Keratinocyte (primary cell): ENCODE measurements around the gene FAM184B. TPM values are rescaled to one million over a fixed set of nuclear protein-coding genes. Genes with fewer than 3 reads are reported as not detected.

Experiments used
- DNase-seq: peaks from one replicate; pipeline ENCODE4 v3.0.0-alpha.2; 2011; ENCODE audit warnings: low read depth, missing footprints, low spot score
- FAIRE-seq: peaks from 2 replicates; lab custom pipeline; 2011; peaks lifted over from hg19 to GRCh38; lab: Jason Lieb, UNC
- H2AFZ ChIP-seq: 2 replicates; pipeline ENCODE4 v1.6.0; 2012; ENCODE audit warnings: low read length, control low read depth, inconsistent platforms; ENCODE audit not compliant: control insufficient read depth
- H3K27ac ChIP-seq: 2 replicates; pipeline ENCODE4 v1.5.1; 2011; ENCODE audit warnings: low read length; ENCODE audit not compliant: control insufficient read depth, insufficient read depth
- H3K27me3 ChIP-seq: 3 replicates; pipeline ENCODE4 v1.6.0; 2011; ENCODE audit warnings: low read length; ENCODE audit not compliant: control insufficient read depth, insufficient read depth; ENCODE audit errors: extremely low read depth
- H3K36me3 ChIP-seq, 2 experiments: 2 replicates in 1 of 2; 3 replicates in 1 of 2; pipeline ENCODE4 v1.5.1; 2011; ENCODE audit warnings: low read length in 2 of 2, mild to moderate bottlenecking in 1 of 2; ENCODE audit not compliant: control insufficient read depth in 2 of 2, insufficient read depth in 2 of 2; ENCODE audit errors: extremely low read depth in 1 of 2
- H3K4me1 ChIP-seq: 3 replicates; pipeline ENCODE4 v1.5.1; 2011; ENCODE audit warnings: low read length; ENCODE audit not compliant: control insufficient read depth, insufficient read depth; ENCODE audit errors: extremely low read depth
- H3K4me2 ChIP-seq: 3 replicates; pipeline ENCODE4 v1.6.0; 2011; ENCODE audit warnings: low read depth, low read length; ENCODE audit not compliant: control insufficient read depth, insufficient read depth; ENCODE audit errors: extremely low read depth
- H3K4me3 ChIP-seq, 3 experiments: fragments of 200-600 bp in 1 of 3; sonication (generic) in 1 of 3; 2 replicates in 2 of 3; 3 replicates in 1 of 3; pipeline ENCODE4 v1.5.1; 2011 to 2016; ENCODE audit warnings: low read length in 3 of 3, mild to moderate bottlenecking in 3 of 3, control low read depth in 2 of 3, inconsistent platforms in 1 of 3, low read depth in 1 of 3, mixed read lengths in 1 of 3, mixed run types in 1 of 3, moderate library complexity in 1 of 3; ENCODE audit not compliant: control insufficient read depth in 2 of 3, insufficient read depth in 2 of 3; ENCODE audit errors: extremely low read depth in 1 of 3
- H3K79me2 ChIP-seq: 2 replicates; pipeline ENCODE4 v1.6.0; 2012; ENCODE audit warnings: low read length; ENCODE audit not compliant: control insufficient read depth, insufficient read depth
- H3K9ac ChIP-seq: 3 replicates; pipeline ENCODE4 v1.6.0; 2011; ENCODE audit warnings: low read length; ENCODE audit not compliant: control insufficient read depth, insufficient read depth; ENCODE audit errors: extremely low read depth
- H3K9me1 ChIP-seq: 3 replicates; pipeline ENCODE4 v1.6.0; 2011; ENCODE audit warnings: low read length; ENCODE audit not compliant: control insufficient read depth, insufficient read depth; ENCODE audit errors: extremely low read depth
- H3K9me3 ChIP-seq: 2 replicates; pipeline ENCODE4 v1.5.1; 2012; ENCODE audit warnings: low read depth, low read length; ENCODE audit not compliant: control insufficient read depth
- H4K20me1 ChIP-seq: 3 replicates; pipeline ENCODE4 v1.6.0; 2011; ENCODE audit warnings: low read length; ENCODE audit not compliant: control insufficient read depth, insufficient read depth; ENCODE audit errors: extremely low read depth
- EZH2 ChIP-seq: IDR thresholded peaks from one replicate; pipeline ENCODE4 v1.6.1; 2012; ENCODE audit warnings: inconsistent platforms, mild to moderate bottlenecking, low read length, moderate library complexity
- dilution Hi-C: fragments of 300-500 bp; cut with MboI; formaldehyde crosslinking; loops from one replicate; pipeline ENCODE4 v1.7.0; 2020; ENCODE audit warnings: low sequenced_read_pairs; ENCODE audit not compliant: extremely low pct_ligation_motif_present
- polyA plus RNA-seq, 5 experiments: library from polyadenylated mRNA; depleted of rRNA in 3 of 5; stranded (reverse) in 3 of 5; stranded (forward) in 1 of 5; unstranded in 1 of 5; fragments of >200 nt; gene quantifications; 1 replicate in 1 of 5; 2 replicates in 3 of 5; 3 replicates in 1 of 5; pipeline versions ENCODE4 v1.2.1 to v1.2.3, GENCODE V29; 2011 to 2012; ENCODE audit warnings: missing spikeins in 2 of 5, low read depth in 1 of 5, low replicate concordance in 1 of 5
- TF ChIP-seq, protein P1 (sequence below), 3 experiments: IDR thresholded peaks in 1 of 3; conservative IDR thresholded peaks in 1 of 3; optimal IDR thresholded peaks in 1 of 3; 2 replicates in 2 of 3; 3 replicates in 1 of 3; pipeline versions ENCODE3 to v1.5.1; 2011; ENCODE audit warnings: low read length in 3 of 3, mild to moderate bottlenecking in 3 of 3, moderate library complexity in 2 of 3, control low read depth in 1 of 3, inconsistent platforms in 1 of 3; ENCODE audit not compliant: insufficient read depth in 2 of 3; ENCODE audit errors: extremely low read depth in 1 of 3

FAM184B gene
- polyA plus RNA-seq, 1 donor (not counting 4 experiments of a cell fraction or from before 2014, with no cell fraction given) = 0.01 TPM

DNA sequence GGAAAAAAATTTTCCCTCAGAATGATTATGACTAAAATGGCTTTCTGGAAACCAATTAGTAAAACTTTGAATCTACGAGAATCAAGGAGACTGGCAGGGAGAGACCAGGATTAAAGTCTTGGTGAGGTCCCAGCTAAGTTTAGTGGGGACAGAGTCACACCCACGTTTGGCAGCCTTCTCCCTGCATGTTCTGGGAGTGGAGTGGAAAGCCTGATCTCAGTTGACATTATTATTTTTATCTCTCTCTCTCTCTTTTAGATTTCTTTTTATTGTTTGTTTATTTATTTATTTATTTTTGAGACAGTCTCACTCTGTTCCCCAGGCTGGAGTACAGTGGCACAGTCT is 99.2 kb downstream of the FAM184B start:
- DNase-seq (no peak), FAIRE-seq (no peak)
- Histone ChIP-seq H4K20me1 (no peaks in the 10 kb centered on the region), H3K27ac (no peak overlapping the region), H3K4me3 (no peak overlapping the region), H3K9me1 (no peaks in the 10 kb centered on the region), H3K27me3 (no peaks in the 10 kb centered on the region), H2AFZ (no peak overlapping the region), H3K9me3 (no peaks in the 10 kb centered on the region), H3K36me3 (no peaks in the 10 kb centered on the region), H3K79me2 (no peaks in the 10 kb centered on the region), H3K4me2 (no peak overlapping the region), H3K9ac (no peak overlapping the region), H3K4me1 (no peaks in the 10 kb centered on the region)
- dilution Hi-C loops = no loop called here
- TF ChIP-seq, protein P1, sequence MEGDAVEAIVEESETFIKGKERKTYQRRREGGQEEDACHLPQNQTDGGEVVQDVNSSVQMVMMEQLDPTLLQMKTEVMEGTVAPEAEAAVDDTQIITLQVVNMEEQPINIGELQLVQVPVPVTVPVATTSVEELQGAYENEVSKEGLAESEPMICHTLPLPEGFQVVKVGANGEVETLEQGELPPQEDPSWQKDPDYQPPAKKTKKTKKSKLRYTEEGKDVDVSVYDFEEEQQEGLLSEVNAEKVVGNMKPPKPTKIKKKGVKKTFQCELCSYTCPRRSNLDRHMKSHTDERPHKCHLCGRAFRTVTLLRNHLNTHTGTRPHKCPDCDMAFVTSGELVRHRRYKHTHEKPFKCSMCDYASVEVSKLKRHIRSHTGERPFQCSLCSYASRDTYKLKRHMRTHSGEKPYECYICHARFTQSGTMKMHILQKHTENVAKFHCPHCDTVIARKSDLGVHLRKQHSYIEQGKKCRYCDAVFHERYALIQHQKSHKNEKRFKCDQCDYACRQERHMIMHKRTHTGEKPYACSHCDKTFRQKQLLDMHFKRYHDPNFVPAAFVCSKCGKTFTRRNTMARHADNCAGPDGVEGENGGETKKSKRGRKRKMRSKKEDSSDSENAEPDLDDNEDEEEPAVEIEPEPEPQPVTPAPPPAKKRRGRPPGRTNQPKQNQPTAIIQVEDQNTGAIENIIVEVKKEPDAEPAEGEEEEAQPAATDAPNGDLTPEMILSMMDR (optimal IDR thresholded peaks at IDR 0.05 in 1 of 3, IDR thresholded peaks at IDR 0.05 in 1 of 3, conservative IDR thresholded peaks at IDR 0.05 in 1 of 3; ENCODE audit: extremely low read depth in 1 of 3, insufficient read depth in 2 of 3, low read length in 3 of 3) = no peak
- TF ChIP-seq EZH2 = no peak

DNA sequence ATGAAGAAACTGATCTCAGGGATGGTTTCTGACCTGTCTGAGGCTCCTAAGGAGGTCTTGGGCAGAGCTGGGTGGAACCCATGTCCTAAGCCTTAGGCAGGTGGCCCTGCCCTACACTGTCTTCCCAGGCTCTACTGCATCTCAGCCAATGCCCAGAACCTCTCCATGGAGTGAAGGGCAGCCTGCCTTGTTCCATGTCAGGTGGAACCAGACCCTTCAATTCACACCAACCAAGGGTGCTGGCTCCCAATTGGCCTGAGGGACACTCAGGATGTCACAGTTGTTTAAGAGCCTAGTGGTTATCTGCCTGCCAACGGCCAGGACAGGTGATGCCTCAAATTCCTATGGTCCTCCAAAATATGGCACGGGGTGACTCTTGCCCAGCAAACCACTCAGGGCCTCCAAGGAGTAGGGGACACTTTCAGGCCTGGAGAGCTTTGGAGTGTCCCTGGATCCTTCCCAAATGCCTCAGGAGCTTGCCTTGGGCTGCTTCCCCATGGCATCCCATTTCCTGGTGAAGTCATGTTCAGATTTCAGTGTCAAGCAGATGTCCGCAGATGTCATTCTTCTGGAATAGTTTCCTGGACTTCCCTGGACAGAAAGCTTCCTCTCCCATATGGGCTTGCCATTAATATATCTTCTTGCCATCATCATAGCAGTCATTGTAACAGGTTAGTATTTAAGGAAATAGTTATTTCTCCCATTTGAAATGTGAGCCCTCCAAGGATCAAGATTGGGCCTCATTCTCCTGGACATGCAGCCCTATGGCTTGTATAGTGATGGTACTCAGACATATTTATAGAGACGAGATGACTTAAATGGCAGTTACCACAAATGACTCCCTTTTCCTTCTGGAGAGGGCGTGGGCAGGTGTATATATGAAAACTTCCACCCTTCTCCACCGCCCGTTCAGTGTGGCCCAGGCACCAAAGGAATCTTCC is 99.9 kb downstream of the FAM184B start:
- H3K27ac ChIP-seq = no peak overlapping the region
- H3K9me1 ChIP-seq = no peaks in the 10 kb centered on the region
- no peak overlapping the region for H3K4me2 ChIP-seq
- H2AFZ ChIP-seq = no peak overlapping the region
- no peaks in the 10 kb centered on the region for H4K20me1 ChIP-seq
- dilution Hi-C loops = no loop called here
- no peaks in the 10 kb centered on the region for H3K36me3 ChIP-seq
- H3K9ac ChIP-seq = no peak overlapping the region
- H3K27me3 ChIP-seq = no peaks in the 10 kb centered on the region
- TF ChIP-seq EZH2 = no peak
- TF ChIP-seq, protein P1 (optimal IDR thresholded peaks at IDR 0.05 in 1 of 3, IDR thresholded peaks at IDR 0.05 in 1 of 3, conservative IDR thresholded peaks at IDR 0.05 in 1 of 3; ENCODE audit: extremely low read depth in 1 of 3, insufficient read depth in 2 of 3, low read length in 3 of 3) = no peak
- H3K9me3 ChIP-seq = no peaks in the 10 kb centered on the region
- H3K4me1 ChIP-seq = no peaks in the 10 kb centered on the region
- FAIRE-seq = no peak
- DNase-seq = no peak
- no peak overlapping the region for H3K4me3 ChIP-seq
- no peaks in the 10 kb centered on the region for H3K79me2 ChIP-seq
